ENCODE data around the gene ZNF630.

GRCh38 chrX:48059296-48059639 lies 12.2 kb downstream of the ZNF630 start:
- TF ChIP-seq CTCF (IDR thresholded peaks at IDR 0.05) (no peak), RXRA (IDR thresholded peaks at IDR 0.05; ENCODE audit: borderline replicate concordance, low read depth) (no peak), EZH2phosphoT487 (IDR thresholded peaks at IDR 0.05; ENCODE audit: borderline replicate concordance, low read depth) (no peak), SMC3 (IDR thresholded peaks at IDR 0.05; ENCODE audit: low read depth, low read length) (no peak), GATA2 (CRISPR knock-in tag; IDR thresholded peaks at IDR 0.05) (no peak), RCOR1 (IDR thresholded peaks at IDR 0.05; ENCODE audit: low read length) (no peak), ZBTB33 (IDR thresholded peaks at IDR 0.05; ENCODE audit: borderline replicate concordance, low read depth) (no peak), JUND (IDR thresholded peaks at IDR 0.05) (no peak), RAD21 (IDR thresholded peaks at IDR 0.05; ENCODE audit: low read length) (no peak), MEF2A (IDR thresholded peaks at IDR 0.05; ENCODE audit: borderline replicate concordance, low read depth) (no peak)
